ENCODE measurements around the gene GNG13.

GNG13 gene, protein sequence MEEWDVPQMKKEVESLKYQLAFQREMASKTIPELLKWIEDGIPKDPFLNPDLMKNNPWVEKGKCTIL

DNA sequence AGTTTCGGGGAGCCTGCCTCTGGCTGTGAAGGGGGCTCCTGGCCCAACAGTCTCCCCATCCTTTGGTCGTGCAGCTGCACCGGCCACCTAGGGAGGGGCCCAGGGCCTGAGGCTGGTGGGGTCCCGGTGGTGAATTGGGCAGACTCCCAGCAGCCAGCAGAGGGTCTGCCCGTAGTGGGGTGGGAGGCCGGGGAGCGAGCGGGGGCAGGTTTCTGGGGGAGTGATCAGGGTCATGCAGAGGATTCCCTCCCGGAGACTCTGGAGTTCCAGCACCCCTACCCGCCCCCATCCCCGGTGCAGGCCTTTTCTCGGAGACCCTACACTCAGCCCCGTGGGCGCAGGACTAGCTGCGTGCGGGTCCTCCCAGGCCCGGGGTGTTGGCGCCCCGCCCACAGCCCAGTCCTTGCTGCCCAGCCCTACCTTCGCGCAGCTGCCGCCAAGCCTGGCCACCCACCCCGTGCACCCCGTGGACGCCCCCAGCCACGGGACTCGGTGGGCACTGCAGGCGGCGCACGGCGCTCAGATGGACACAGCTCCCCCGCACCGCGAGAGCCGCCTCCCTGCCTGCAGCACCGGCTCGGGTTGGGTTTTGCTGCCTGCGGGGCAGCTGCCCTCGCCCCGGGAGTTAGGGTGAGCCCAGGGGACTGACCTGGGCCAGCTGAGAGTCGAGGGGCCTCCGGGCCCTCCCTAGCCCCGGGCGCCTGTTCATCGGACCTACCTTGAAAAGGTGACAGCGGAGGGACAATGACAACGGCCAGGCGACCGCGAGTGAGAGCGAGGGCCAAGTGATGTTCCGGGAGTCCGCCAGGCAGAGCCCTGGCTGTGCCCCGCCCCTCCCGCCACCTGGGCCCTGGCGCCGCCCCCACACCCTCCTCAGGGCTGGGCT is at the start of gene GNG13:
GNG13 (minus strand) TSS at position 787 of the 886 bp plus-strand sequence. CDS start 1,657 bp downstream, outside the sequence.
- H3K4me2 ChIP-seq, result no peak within 1 kb of the TSS

DNA sequence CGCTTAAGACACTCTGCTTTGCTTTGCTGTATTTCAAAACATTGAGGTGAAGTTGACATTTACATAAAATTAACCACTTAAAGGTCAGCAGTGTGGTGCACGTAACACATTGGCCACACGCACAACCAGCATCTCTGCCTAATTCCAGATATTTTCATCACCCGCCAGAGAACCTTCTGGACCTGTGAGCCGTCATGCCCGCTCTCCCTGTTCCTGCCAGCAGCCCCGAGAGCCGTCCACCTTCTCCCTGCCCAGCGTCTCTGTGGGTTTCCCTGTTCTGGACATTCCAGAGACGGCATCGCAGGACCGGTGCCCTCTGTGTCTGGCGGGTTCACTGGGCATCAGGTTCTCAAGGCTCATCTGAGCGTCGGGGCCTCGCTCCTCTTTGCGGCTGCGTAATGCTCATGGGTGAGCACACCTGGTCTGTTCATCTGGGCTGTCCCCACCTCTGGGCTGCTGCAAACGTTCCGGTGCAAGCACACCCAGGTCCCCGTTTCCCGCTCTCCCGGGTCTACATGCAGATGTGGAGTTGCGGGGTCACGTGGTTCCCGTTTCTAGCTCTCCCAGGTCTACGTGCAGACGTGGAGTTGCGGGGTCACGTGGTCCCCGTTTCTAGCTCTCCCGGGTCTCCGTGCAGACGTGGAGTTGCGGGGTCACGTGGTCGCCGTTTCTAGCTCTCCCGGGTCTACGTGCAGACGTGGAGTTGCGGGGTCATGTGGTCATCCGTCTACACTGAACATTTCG is 48.1 kb upstream of the GNG13 start:
- Histone ChIP-seq H3K9ac (no peak overlapping the region), H3K4me2 (no peak overlapping the region), H2AFZ (ENCODE audit: low read depth) (no peak overlapping the region), H3K27me3 (ENCODE audit: insufficient read depth, low read depth) (peaks cover 65% of the 10 kb centered on the region), H3K79me2 (ENCODE audit: insufficient read depth, low read depth) (no peaks in the 10 kb centered on the region), H3K36me3 (ENCODE audit: insufficient read depth) (no peaks in the 10 kb centered on the region), H3K4me1 (ENCODE audit: low read depth, poor library complexity, severe bottlenecking) (no peaks in the 10 kb centered on the region), H3K27ac (no peak overlapping the region), H3K4me3 (IDR thresholded peaks at IDR 0.05; ENCODE audit: insufficient read depth, low read depth, low read length) (no peak overlapping the region), H4K20me1 (ENCODE audit: insufficient read depth) (no peaks in the 10 kb centered on the region)
- TF ChIP-seq, protein P1, sequence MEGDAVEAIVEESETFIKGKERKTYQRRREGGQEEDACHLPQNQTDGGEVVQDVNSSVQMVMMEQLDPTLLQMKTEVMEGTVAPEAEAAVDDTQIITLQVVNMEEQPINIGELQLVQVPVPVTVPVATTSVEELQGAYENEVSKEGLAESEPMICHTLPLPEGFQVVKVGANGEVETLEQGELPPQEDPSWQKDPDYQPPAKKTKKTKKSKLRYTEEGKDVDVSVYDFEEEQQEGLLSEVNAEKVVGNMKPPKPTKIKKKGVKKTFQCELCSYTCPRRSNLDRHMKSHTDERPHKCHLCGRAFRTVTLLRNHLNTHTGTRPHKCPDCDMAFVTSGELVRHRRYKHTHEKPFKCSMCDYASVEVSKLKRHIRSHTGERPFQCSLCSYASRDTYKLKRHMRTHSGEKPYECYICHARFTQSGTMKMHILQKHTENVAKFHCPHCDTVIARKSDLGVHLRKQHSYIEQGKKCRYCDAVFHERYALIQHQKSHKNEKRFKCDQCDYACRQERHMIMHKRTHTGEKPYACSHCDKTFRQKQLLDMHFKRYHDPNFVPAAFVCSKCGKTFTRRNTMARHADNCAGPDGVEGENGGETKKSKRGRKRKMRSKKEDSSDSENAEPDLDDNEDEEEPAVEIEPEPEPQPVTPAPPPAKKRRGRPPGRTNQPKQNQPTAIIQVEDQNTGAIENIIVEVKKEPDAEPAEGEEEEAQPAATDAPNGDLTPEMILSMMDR (conservative IDR thresholded peaks at IDR 0.05; ENCODE audit: low read depth, low read length), result no peak

More for the DNA sequence above, at the start of gene GNG13:
- Histone ChIP-seq H3K27ac (no peak within 1 kb of the TSS), H3K79me2 (ENCODE audit: insufficient read depth, low read depth) (no peaks in the 10 kb centered on the region), H4K20me1 (ENCODE audit: insufficient read depth) (no peaks in the 10 kb centered on the region), H3K4me3 (IDR thresholded peaks at IDR 0.05; ENCODE audit: insufficient read depth, low read depth, low read length) (no peak within 1 kb of the TSS), H3K36me3 (ENCODE audit: insufficient read depth) (no peaks in the 10 kb centered on the region), H2AFZ (ENCODE audit: low read depth) (no peak within 1 kb of the TSS), H3K4me1 (ENCODE audit: low read depth, poor library complexity, severe bottlenecking) (peaks cover 8% of the 10 kb centered on the region), H3K9ac (no peak within 1 kb of the TSS), H3K27me3 (ENCODE audit: insufficient read depth, low read depth) (peaks cover 67% of the 10 kb centered on the region)
- TF ChIP-seq, protein P1 (conservative IDR thresholded peaks at IDR 0.05; ENCODE audit: low read depth, low read length), result no peak

DNA sequence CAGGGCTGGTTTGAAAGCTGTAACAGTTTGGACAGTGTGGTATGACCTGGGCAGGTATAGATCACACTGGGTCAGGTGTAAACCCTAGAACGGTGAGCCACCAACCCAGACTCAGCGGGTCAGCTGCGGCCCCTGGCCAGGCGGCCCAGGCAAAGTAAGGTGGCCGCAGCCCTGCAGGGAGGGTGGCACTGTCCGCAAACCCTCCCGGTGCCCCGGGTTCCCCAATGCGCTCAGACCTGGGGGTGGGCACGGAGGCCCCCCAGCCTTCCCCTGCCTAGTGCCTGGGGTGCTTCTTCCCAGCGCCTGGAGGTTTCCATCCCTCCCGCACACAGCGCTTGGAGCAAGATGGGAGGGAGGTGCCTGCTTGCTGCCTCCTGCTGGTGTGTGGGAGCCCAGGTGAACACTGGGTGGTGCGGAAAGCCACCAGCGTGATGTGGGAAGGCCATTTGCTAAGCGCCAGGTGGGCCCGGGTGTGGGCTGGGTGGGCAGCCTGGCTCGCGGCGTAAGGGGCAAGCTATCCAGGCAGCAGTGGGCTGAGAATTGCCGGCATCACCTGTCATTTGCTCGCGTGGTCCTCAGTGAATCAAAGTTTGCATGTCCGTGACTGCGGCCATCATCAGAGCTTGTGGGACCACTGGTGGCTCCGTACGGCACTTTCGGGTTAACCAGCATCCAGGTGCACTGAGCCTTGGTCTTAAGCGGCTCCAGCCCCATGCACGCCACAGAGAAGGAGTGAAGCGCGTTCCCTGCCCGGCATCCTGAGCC is 47.3 kb upstream of the GNG13 start:
- Histone ChIP-seq H3K27me3 (ENCODE audit: insufficient read depth, low read depth) (peaks cover 68% of the 10 kb centered on the region), H4K20me1 (ENCODE audit: insufficient read depth) (no peaks in the 10 kb centered on the region), H3K36me3 (ENCODE audit: insufficient read depth) (no peaks in the 10 kb centered on the region), H3K9ac (no peak overlapping the region), H3K79me2 (ENCODE audit: insufficient read depth, low read depth) (no peaks in the 10 kb centered on the region), H3K4me2 (no peak overlapping the region), H3K4me1 (ENCODE audit: low read depth, poor library complexity, severe bottlenecking) (no peaks in the 10 kb centered on the region), H3K4me3 (IDR thresholded peaks at IDR 0.05; ENCODE audit: insufficient read depth, low read depth, low read length) (no peak overlapping the region), H3K27ac (no peak overlapping the region), H2AFZ (ENCODE audit: low read depth) (no peak overlapping the region)
- TF ChIP-seq, protein P1 (conservative IDR thresholded peaks at IDR 0.05; ENCODE audit: low read depth, low read length), result no peak

DNA sequence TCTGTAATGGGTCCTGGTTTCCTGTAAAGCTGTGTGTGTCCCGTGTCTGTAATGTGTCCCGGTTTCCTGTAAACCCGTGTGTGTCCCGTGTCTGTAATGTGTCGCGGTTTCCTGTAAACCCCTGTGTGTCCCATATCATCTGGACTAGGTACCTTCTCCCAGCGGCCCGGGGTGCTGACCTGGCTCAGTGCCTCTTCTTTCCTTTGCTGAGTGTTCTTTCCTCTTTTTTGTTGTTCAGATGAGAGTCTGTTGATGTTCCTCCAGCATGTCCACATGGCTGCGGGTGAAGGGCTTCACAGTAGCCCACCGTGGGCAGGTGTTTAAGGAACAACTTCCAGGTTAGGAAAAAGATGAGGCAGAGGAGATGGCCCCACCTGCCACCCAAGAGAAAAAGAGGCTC is 46.6 kb upstream of the GNG13 start:
- H4K20me1 ChIP-seq (ENCODE audit: insufficient read depth), result no peaks in the 10 kb centered on the region
- no peak overlapping the region for H3K27ac ChIP-seq
- H3K4me3 ChIP-seq (IDR thresholded peaks at IDR 0.05; ENCODE audit: insufficient read depth, low read depth, low read length), result no peak overlapping the region
- H3K4me1 ChIP-seq (ENCODE audit: low read depth, poor library complexity, severe bottlenecking), result no peaks in the 10 kb centered on the region
- no peak overlapping the region for H2AFZ ChIP-seq (ENCODE audit: low read depth)
- peaks cover 71% of the 10 kb centered on the region for H3K27me3 ChIP-seq (ENCODE audit: insufficient read depth, low read depth)
- TF ChIP-seq, protein P1 (conservative IDR thresholded peaks at IDR 0.05; ENCODE audit: low read depth, low read length), result no peak
- no peak overlapping the region for H3K9ac ChIP-seq
- H3K4me2 ChIP-seq, result no peak overlapping the region
- H3K36me3 ChIP-seq (ENCODE audit: insufficient read depth), result no peaks in the 10 kb centered on the region
- H3K79me2 ChIP-seq (ENCODE audit: insufficient read depth, low read depth), result no peaks in the 10 kb centered on the region
